GM12873 (cell line): Measurements from ENCODE around the gene CTSS.

Experiments
- TF ChIP-seq, protein P1 (sequence below): IDR thresholded peaks from 2 replicates; pipeline ENCODE4 v1.5.1; 2012; ENCODE audit warnings: low read depth, mild to moderate bottlenecking, moderate library complexity, low read length, control low read depth; ENCODE audit not compliant: insufficient read depth; ENCODE audit errors: missing control alignments

CTSS gene

DNA sequence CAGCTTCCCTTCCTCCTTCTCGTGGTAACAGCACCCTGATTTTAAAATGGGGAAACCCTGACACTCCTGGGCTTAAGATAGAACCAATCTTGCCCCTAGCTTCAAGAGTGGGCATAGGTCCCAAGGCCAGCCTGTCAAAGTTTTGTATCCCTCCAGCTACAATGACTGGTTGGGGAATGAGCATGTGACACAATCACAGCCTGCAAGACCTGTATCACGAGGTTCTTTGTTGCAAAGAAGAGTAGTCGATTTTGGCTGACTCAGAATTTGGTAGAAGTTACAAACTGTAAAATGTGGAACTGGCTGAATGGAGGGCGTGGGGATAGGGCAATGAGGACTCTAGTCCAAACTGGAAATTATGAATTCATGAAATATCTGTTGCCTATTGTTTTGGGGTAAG is 23.8 kb upstream of the CTSS start:
- TF ChIP-seq, protein P1, sequence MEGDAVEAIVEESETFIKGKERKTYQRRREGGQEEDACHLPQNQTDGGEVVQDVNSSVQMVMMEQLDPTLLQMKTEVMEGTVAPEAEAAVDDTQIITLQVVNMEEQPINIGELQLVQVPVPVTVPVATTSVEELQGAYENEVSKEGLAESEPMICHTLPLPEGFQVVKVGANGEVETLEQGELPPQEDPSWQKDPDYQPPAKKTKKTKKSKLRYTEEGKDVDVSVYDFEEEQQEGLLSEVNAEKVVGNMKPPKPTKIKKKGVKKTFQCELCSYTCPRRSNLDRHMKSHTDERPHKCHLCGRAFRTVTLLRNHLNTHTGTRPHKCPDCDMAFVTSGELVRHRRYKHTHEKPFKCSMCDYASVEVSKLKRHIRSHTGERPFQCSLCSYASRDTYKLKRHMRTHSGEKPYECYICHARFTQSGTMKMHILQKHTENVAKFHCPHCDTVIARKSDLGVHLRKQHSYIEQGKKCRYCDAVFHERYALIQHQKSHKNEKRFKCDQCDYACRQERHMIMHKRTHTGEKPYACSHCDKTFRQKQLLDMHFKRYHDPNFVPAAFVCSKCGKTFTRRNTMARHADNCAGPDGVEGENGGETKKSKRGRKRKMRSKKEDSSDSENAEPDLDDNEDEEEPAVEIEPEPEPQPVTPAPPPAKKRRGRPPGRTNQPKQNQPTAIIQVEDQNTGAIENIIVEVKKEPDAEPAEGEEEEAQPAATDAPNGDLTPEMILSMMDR = no peak

DNA sequence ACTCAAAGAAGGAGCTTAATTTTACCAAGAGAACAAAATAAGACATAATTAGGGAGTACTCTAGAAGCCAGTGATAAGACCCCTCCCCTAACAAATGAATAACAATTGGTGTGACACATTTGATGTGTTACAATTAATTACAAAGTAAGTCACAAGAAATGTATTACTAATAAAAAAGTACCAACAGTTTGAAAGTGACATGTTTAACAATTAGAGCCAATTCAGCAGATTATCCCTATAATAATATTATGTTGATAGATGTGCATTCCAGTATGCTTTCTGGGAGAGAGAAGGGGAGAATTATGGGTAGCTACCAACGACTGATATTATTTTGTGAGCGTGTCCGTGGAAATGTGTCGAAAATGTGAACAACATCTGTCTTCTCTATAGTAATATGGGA is 23.4 kb upstream of the CTSS start:
- TF ChIP-seq, protein P1 = no peak

DNA sequence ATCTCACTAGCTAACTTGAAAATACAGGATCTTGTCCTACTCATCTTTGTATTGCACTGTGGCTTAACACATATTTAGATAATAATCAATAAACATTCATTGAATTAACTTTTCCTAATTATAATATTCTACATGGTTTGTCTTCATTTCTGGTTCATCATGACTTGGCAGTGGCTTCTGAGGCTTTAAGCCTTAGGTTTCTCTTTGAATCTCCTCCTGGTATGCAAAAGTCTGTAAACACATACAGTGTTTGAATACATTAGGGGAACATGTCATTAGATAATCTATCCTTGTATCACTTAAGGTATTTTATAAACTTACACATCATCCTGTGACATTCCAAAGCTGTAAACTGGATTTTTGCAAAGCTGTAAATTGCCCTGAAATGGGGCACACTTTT is 21.9 kb upstream of the CTSS start:
- TF ChIP-seq, protein P1 = no peak

DNA sequence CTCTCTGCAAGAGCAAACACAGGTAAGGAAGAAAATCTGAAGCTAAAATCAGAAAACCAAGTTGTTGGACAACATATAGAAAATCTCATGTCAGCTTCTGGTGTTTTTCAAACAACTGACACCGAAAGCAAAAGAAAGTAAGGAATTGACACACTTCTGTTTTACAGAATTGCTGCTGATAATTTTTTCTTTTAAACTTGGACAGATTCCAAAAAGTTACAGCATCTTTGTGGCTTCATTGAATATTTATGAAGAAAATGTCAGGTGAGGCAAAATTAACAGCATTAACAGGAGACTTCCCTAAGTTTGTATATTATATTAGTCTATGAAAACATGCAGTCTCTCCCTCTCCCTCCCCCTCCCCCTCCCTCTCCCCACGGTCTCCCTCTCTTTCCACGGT is 14.9 kb upstream of the CTSS start:
- TF ChIP-seq, protein P1 = no peak

DNA sequence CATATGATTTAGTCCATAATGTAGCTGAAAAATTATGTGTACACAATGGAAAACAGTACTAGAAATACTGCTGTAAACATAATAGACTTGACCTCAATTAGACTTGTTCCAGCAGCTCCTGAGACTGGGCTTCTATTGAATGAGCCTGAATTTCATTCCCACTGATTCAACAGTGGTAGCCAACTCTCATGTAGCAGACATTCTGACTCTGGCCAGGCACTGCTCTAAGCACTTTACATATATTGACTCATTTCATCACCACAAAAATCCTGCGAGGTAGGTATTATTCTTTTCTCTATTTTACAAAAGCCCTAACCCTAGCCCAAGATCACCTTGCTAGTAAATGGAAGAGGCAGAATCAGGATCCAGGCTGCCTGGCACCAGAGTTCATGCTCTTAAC is 12.8 kb upstream of the CTSS start:
- TF ChIP-seq, protein P1 = no peak

DNA sequence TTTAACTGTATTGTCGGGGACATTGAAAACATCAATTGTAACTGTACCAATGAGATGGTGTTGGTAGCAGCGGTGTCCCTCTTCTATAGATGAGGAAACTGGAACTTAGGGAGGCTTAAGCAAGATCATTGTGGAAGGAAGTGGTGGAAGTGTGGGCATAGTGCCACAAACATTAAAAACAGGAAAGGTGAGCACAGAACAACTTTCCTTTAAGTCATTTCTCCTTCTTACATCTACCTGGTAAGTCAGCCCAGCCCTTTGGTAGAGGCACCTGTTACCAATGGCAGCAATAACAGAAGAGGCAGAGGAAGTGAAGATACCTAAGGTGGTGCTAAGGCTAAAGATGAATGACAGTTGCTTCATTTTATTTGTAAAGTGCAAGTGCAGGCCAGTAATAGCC is 12.0 kb upstream of the CTSS start:
- TF ChIP-seq, protein P1 = no peak

DNA sequence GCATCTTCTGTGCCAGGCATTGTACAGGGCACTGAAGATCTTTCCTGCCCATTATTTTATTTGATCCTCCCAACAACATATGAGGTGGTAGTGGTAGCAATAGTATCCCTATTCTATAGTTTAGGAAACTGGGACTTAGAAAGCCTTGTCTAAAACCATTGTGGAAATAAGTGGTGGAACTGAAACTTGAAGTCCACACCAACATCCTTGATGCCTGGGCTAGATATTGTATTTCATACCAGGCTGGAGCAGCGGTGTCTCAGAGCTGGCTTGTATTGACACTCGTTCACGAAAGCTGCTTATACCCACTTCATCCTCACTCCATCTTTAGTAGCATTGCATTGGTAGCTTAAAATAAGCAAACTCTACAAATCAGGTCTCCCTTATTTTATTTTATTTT is 9.7 kb upstream of the CTSS start:
- TF ChIP-seq, protein P1 = no peak
